ENCODE measurements around the gene UBN1.

- TF ChIP-seq SUZ12 (IDR thresholded peaks at IDR 0.05; ENCODE audit: extremely low read depth, insufficient read depth, insufficient read length) (no peak), ZNF274 (IDR thresholded peaks at IDR 0.05; ENCODE audit: low read depth, low read length) (no peak), YY1 (IDR thresholded peaks at IDR 0.05; ENCODE audit: insufficient read depth, insufficient read length) (no peak)
Measured at GRCh38 chr16:4860727-4861342, 13.6 kb downstream of the UBN1 start.
